Left forelimb (tissue), 1 donor: ENCODE measurements around the gene LIF.
"Not testable (repeated sequence)": the region's sequence is repeated elsewhere in the genome, so short reads cannot be mapped to it uniquely, and the experiment has no call there.

Experiments
- DNase-seq: peaks from one replicate; pipeline ENCODE4 v3.0.0-alpha.2; 2018; ENCODE audit warnings: low spot score

LIF gene

GRCh38 chr22:30241576-30242371, 4.8 kb downstream of the LIF start:
- no peak for DNase-seq

DNA sequence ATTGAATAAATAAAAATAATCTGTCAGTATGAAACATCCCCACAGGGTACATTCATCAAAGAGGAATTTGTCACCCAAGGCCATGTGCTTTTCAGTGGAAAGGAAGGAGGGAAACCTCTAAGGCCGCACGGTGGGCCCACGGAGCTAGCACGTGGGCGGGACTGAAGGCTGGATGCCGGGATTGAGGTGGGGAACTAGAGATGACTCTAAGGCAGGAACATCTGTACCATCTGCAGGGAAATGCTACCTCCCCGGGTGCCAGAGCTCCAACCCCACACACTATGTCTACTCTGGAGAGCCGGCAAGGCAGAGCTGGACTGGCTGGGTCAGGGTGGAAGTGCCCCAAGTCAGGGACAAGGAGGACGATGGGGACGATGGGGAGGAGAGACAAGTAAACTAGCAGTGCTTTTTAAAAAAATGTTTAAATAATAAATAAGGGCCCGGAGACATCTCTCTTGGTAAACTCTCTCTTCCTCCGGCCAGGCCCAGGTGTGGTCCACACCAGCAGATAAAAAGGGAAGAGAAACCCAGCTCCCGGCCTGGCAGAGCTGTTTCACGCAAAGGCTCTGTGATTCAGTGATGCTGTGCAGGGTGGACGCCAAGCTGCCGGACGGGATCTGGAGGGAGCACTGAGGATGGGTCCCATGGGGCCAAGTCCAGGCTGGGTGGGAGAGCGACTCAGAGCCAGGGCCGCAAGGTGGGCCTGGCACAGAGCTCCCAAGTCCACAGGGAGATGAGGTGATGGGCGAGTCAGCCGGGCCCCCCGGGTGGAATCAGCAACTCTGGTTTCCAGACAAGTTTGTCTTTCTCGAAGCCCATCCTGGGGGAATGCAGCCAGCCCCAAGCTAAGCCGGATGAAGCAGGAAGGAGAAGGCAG, 5.8 kb downstream of the LIF start:
- no peak for DNase-seq

- DNase-seq = no peak
These were observed 6.8 kb downstream of the LIF start for GRCh38 chr22:30239488-30240405.

- DNase-seq = no peak
These were observed 7.7 kb downstream of the LIF start for GRCh38 chr22:30238661-30239487.

GRCh38 chr22:30238136-30238535, 8.4 kb downstream of the LIF start:
- no peak for DNase-seq

DNA sequence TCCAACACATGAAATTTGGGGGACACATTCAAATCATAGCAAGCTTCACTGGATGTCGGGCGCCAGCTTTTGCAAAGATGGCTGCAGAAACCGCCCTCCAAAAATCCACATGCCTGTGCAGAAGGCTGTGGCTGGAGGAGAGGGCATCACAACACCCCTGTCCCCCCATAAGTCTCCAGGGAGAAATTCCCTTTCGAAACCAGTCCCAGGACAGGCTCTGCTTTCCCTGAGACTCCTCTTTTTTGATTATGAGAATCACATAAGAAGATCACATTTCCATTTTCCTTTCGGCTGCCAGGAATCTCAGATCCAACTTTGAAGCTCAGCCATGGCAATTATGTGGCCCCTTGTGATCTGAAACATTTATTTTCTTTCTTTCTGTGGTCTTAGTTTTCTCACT, 9.7 kb downstream of the LIF start:
- DNase-seq = no peak

DNA sequence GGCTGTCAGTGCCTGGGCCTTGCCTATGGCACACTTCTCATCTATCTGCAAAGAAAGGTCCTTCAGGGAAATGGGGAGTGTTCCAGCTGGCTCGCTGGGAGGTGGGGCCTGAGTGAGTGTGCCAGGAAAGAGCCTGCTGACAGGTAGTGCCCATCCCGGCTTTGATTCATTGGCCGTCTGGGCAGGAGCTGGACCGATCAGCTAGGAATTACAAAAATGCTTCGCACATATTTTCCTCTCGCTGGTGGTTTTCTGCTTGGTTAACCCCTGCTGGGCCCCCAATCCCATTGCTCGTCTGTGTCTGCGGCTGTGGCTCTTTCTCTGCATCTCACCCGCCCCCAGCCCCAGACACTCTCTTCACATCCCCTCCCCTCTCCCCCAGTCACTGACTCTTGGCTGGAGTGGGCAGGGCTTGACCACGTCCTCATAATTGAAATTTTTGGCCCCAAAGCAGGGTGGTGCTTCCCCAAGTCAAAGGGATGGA, 10.8 kb downstream of the LIF start:
- DNase-seq = no peak

DNA sequence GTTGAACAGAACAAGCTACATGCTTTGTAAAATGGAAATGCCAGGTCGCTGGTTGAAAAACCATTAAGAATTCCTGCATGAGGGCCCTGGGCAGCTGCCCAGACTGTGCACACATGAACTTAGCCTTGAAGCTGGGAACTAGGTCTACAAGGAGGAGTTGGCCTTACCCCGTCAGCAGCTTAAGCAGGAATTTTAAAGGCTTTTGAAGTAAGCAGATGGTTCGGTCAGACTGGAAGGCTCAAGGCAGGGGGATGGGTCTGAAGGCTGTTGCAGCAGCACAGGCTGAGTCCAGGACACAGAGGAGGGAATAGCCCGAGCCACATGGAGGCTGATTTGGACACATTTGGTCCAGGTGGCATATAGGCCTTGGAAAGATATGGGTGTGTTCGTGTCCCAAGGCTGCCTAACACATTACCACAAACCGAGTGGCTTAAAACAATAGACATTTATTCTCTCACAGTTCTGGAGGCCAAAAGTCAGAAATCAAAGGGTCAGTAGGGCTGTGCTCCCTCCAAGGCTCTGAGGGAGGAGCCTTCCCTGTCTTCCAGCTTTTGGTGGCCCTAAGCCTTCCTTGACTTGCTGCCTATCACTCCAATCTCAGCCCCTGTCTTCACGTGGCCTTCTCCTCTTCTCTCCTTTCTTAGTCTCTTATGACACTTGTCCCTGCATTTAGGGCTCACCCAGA, 11.6 kb downstream of the LIF start:
- DNase-seq = no peak

DNA sequence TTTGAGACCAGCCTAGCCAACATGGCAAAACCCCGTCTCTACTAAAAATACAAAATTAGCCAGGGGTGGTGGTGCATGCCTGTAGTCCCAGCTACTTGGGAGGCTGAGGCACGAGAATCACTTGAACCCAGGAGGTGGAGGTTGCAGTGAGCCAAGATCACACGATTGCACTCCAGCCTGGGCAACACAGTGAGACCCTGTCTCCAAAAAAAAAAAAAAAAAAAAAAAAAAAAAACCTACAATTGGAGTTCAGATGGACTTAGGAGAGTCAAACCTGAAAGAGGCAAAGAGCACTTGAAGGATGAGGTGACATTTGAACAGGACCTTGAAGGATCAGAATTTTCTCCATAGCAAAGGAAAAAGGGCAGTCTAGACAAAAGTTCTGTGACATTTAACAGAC, 12.2 kb downstream of the LIF start:
- not testable (repeated sequence) for DNase-seq

- DNase-seq = no peak
These were observed 13.0 kb downstream of the LIF start for GRCh38 chr22:30233582-30233981.

GRCh38 chr22:30232716-30233218, 13.8 kb downstream of the LIF start:
- no peak for DNase-seq

DNA sequence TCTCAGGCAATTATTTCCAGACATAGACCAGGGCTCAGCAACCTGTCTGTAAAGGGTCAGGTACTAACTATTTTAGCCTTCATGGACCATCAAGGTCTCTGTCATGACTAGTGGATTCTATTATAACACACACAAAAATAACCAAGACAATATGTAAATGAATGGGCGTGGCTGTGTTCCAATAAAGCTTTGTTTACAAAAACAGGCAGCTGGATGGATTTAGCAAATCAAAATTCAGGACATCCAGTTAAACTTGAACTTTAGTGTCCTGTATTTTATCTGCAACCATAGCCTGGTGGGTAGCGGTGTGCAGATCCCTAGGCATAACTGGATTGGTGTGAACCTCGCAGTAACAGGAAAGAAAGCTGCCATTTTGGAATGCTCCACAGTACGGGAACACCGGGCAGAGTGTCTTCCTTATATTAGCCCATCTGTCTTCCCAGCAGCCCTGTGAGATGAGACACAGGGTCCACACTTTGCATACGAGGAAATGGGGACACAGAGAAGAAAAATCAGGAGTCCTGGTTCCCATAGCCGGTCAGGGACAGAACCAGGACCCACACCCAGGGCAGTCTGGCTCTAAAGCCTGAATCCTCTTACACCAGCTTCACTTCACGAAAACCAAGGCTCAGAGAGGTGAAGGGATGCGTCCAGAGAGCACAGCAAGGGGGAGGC, 15.6 kb downstream of the LIF start:
- no peak for DNase-seq

- DNase-seq = no peak
These were observed 16.2 kb downstream of the LIF start for GRCh38 chr22:30230330-30230729.

DNA sequence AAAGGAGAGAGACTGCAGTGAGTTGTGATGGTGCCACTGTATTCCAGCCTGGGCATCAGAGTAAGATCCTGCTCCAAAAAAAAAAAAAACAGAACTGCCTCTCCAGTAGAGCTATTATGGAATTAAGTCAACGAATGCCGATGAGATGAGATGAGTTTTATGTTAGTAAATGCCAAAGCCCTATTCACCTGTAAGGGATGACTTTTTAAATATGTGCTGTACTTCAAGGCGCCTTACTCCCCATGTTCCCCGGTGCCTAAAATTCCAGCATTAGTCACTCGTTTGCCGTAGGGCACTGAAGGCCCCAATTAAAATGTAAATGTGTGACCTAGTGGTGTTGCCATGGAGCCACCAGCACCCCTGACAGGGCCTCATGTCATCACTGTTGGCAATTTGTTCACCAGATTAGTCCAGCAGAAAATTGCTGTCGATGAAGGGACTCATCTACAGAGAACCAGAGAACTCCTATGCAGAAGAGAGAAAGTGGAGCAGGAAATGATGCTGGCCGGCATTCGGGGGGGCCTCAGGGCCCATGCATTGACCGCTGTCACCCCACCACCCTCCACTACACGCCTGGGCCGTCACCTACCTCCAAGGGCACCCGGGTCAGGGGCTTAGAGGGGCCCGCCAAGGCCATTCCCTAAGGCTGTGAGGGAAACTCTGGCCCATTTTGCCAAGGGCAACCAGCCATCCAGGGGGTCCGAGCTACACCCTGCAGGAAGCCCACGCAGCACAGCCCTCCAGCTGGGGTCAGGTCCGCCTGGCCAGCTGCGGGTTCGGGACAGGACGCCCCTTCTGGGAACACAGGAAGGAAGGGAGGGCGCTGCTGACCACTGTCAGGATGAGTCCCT, 17.8 kb downstream of the LIF start:
- DNase-seq = no peak

- DNase-seq = no peak
These were observed 18.9 kb downstream of the LIF start for GRCh38 chr22:30227438-30228228.

GRCh38 chr22:30226192-30226832, 20.2 kb downstream of the LIF start:
- DNase-seq = no peak

- DNase-seq = no peak
These were observed 21.2 kb downstream of the LIF start for GRCh38 chr22:30225220-30225927.
